Epithelial cell of proximal tubule (primary cell): ENCODE measurements around the gene KASH5. TPM values are rescaled to one million over a fixed set of nuclear protein-coding genes. Genes with fewer than 3 reads are reported as not detected.

Experiments used
- DNase-seq: peaks from one replicate; pipeline ENCODE4 v3.0.0-alpha.2; 2011; ENCODE audit warnings: low read depth
- H3K4me3 ChIP-seq: 2 replicates; pipeline ENCODE4 v1.5.1; 2011; ENCODE audit warnings: low read depth, mild to moderate bottlenecking, low read length
- total RNA-seq: library from RNA; depleted of rRNA; stranded (reverse); fragments of >200 nt; gene quantifications from 2 replicates; pipeline ENCODE4 v1.2.3, GENCODE V29; 2015
- TF ChIP-seq, protein P1 (sequence below): conservative IDR thresholded peaks from 2 replicates; pipeline ENCODE4 v1.5.1; 2012; ENCODE audit warnings: low read depth, mild to moderate bottlenecking, low read length

KASH5 gene
- total RNA-seq, 1 donor from 2014 or later: 0.06 TPM

DNA sequence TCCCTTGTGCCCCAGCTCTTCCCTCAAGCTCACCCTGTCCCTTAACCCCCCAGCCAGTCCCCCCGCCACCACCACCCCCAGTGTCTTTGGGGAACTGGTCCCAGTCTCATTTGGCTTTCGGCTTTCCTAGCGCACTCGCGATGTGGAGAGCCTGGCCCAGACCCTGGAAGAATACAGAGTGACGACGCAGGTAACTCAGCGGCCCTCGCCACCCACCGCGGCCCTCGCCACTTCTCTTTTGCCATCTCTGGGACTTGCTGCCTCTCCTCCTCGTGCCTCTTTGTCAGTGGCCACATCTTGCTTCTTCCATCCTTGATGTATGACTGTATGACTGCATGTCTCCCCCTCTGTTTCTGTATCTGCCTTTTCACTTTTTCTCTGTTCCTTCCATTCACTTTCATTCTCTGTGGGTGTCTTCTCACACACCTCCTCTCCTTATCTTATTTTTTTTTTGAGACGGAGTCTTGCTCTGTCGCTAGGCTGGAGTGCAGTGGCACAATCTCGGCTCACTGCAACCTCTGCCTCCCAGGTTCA is 19.5 kb downstream of the KASH5 start:
- DNase-seq: no peak
- H3K4me3 ChIP-seq: no peak overlapping the region
- TF ChIP-seq, protein P1, sequence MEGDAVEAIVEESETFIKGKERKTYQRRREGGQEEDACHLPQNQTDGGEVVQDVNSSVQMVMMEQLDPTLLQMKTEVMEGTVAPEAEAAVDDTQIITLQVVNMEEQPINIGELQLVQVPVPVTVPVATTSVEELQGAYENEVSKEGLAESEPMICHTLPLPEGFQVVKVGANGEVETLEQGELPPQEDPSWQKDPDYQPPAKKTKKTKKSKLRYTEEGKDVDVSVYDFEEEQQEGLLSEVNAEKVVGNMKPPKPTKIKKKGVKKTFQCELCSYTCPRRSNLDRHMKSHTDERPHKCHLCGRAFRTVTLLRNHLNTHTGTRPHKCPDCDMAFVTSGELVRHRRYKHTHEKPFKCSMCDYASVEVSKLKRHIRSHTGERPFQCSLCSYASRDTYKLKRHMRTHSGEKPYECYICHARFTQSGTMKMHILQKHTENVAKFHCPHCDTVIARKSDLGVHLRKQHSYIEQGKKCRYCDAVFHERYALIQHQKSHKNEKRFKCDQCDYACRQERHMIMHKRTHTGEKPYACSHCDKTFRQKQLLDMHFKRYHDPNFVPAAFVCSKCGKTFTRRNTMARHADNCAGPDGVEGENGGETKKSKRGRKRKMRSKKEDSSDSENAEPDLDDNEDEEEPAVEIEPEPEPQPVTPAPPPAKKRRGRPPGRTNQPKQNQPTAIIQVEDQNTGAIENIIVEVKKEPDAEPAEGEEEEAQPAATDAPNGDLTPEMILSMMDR: no peak

DNA sequence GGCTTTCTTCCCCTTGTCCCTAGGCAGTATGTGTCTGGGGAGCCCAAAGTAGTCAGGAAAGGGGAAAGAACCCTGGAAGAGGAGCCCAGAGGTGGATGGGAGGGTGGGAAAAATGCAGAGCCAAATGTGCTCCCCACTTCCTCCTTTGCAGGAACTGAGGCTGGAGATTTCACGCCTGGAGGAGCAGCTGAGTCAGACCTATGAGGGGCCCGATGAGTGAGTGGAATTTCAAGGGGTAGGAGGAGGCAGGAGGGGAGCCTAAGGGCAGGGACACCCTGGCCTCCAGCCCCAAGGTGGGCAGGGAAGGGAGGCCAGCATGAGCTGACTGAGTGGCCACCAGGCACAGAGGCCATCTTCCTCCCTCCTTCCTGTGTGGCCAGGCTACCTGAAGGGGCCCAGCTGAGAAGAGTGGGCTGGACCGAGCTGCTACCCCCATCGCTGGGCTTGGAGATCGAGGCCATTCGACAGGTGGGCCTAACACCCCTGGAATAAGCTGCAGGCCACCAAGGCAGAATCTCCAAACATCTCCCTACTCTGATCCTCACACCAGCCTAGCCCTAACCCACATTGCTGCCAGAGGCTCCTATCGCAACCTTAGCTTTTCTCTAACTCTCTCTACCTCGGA is 20.9 kb downstream of the KASH5 start:
- DNase-seq: no peak
- TF ChIP-seq, protein P1: no peak
- H3K4me3 ChIP-seq: no peak overlapping the region

DNA sequence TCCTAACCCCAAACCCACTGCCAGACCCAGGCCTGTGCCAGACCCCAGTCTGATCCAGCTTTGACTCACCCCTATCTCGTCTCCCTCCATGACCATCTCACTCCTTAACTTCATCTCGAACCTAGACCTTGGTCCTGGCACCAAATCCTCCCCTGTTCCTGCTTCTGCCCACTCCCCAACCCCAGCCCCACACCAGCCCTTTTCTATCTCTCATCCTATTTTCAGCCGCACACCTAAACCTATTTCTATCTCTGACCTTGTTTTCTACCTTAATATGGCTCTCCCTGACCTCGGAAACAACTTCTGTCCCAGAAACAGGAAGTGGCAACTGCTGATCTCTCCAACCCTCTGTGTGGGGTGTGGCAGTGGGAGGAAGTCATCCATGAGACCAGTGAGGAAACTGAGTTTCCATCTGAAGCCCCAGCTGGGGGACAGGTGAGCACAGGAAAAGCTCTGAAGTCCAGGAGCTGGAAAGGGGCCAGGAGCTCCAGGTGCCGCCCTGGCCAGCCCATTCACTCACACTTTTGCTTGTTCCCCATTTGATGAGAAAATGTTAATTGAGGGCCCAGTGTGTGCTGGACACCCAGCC is 21.5 kb downstream of the KASH5 start:
- H3K4me3 ChIP-seq: no peak overlapping the region
- TF ChIP-seq, protein P1: no peak
- no peak for DNase-seq

DNA sequence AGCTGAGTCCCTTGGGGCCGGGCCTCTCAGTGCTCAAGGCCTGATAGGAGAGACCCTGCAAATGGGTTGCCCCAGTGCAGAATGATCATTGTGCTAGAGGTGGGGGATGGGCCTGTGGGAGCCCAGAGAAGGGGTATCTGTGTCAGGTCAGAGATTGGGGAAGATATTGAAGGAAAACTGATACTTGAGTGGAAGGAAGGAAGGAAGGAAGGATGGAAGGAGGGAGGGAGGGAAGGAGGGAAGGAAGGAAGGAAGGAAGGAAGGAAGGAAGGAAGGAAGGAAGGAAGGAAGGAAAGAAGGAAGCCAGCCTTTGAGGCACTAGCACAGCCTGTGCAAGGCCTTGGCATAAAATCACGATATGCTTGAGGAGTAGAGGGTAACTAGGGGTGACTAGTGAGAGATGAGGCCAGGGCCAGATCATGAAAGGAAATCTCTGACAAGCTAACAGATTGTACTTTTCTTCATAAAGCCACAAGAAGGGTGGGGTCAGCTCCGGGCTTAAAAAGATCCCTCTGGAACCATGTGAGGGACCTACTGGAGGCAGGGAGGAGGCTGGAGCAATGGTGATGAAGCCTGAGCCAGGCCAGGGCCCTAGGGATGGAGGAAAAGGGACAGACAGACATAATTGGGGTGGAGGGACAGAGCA is 23.8 kb downstream of the KASH5 start:
- TF ChIP-seq, protein P1: no peak
- no peak for DNase-seq
- H3K4me3 ChIP-seq: no peak overlapping the region

DNA sequence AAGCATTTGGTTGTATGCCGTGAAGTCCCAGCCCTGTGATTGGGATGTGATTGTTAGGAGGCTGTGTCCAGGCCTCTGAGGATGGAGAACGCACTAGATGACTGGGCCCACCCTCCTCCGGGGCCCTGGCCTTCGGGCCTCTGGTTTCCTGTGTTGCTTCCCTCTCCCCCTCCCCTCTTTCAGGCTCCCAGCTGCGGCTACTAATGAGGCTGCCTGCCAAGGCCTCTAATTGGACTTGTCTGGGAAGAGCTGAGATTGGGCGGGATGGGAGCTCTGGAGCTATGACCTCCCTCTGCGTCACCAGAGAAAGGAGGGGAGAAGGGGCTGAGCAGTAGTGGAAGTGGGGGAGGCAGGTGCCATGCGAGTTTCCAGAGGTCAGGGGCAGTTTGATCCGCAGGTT is 25.3 kb downstream of the KASH5 start:
- H3K4me3 ChIP-seq: no peak overlapping the region
- TF ChIP-seq, protein P1: no peak
- no peak for DNase-seq

DNA sequence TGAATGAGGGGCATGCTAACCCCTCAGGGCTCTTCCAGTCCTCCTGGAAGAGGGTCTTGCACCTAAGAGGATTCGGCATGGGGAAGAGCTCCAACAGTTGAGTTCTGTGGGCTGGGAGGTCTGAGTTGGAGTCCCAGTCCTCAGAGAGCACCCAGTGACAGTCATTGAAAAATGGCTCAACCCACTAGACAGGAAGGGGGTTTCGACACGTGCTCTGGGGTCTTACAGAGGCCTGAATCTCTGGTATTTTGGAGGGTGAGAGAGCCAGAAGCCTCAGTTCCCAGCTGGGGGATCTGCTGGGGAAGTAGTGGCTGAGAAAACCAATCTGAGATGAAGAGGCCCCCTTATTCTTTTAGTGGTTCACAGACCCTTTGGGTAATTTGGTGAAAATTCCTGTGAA is 26.2 kb downstream of the KASH5 start:
- no peak for DNase-seq
- TF ChIP-seq, protein P1: no peak
- H3K4me3 ChIP-seq: no peak overlapping the region
